Measurements from ENCODE around the gene NSG1. TPM values are rescaled to one million over a fixed set of nuclear protein-coding genes. Genes with fewer than 3 reads are reported as not detected.

The NSG1 gene
- total and polyA plus RNA-seq, 2 of the 8 experiments (the other 6 are each of a cell fraction or from before 2014, with no cell fraction given): 35.7 to 61.4 TPM

- no peak for TF ChIP-seq CHD7 (IDR thresholded peaks at IDR 0.05; ENCODE audit: insufficient replicate concordance, low read length)
- TF ChIP-seq BCL11A (IDR thresholded peaks at IDR 0.05; ENCODE audit: low read depth in 2 of 2, low read length in 2 of 2): no peak
- no peak for TF ChIP-seq JUND (IDR thresholded peaks at IDR 0.05; ENCODE audit: low read length)
- TF ChIP-seq KDM5A (IDR thresholded peaks at IDR 0.05; ENCODE audit: low read length): no peak
Measured at GRCh38 chr4:4425696-4426095, 38.8 kb downstream of the NSG1 start (continued).

All from H1 (cell line).